Measurements from ENCODE around the gene MAMSTR. TPM values are rescaled to one million over a fixed set of nuclear protein-coding genes. Genes with fewer than 3 reads are reported as not detected.

The MAMSTR gene
- total and polyA plus RNA-seq, 2 of the 4 experiments (the other 2 are of a cell fraction): 0.18 to 1.9 TPM

GRCh38 chr19:48756212-48756611 is 36.7 kb upstream of the MAMSTR start:
- H3K4me2 ChIP-seq (ENCODE audit: low read depth, low read length): no peak overlapping the region
- no peak overlapping the region for H3K9ac ChIP-seq (ENCODE audit: low read depth, low read length)
- BruUV-seq (replicated peaks): no TSS peak
- no peaks in the 10 kb centered on the region for H3K79me1 ChIP-seq (ENCODE audit: low read depth in 1 of 2, low read length in 2 of 2)
- dilution Hi-C loops (cut with HindIII; ENCODE audit: low sequenced_read_pairs, unreplicated experiment): no loop called here
- no peak overlapping the region for H3K27ac ChIP-seq (ENCODE audit: insufficient read depth, low read length)
- H3K9me3 ChIP-seq (ENCODE audit: control insufficient read depth, insufficient read depth, low read length): no peaks in the 10 kb centered on the region
- H2BK5ac ChIP-seq (ENCODE audit: low read depth, low read length, poor library complexity, severe bottlenecking): no peak overlapping the region
- POLR2A ChIA-PET (ENCODE audit: unreplicated experiment): no interaction called here
- H4K20me1 ChIP-seq (ENCODE audit: insufficient read depth, low read length): no peaks in the 10 kb centered on the region
- CTCF ChIA-PET: no interaction called here
- ATAC-seq (ENCODE audit: low read depth) (no peak), DNase-seq (no peak)
- H3K9me1 ChIP-seq (ENCODE audit: insufficient read depth, low read length): no peaks in the 10 kb centered on the region
- no peak overlapping the region for H2BK15ac ChIP-seq (ENCODE audit: low read depth, low read length)
- H2AK9ac ChIP-seq (replicated peaks; ENCODE audit: low read depth, low read length, poor library complexity): no peak overlapping the region
- H3K27me3 ChIP-seq (ENCODE audit: control insufficient read depth, insufficient read depth, low read length): peaks cover 35% of the 10 kb centered on the region
- no peaks in the 10 kb centered on the region for H3K36me3 ChIP-seq (ENCODE audit: control insufficient read depth, insufficient read depth, low read length)
- no peak overlapping the region for H3K23ac ChIP-seq (ENCODE audit: low read depth, low read length)
- no peak overlapping the region for H2BK20ac ChIP-seq (ENCODE audit: low read depth, low read length)
- H2BK120ac ChIP-seq (ENCODE audit: low read depth, low read length): no peak overlapping the region
- no peak overlapping the region for H3K4me3 ChIP-seq (ENCODE audit: insufficient read depth, low read depth, low read length)
- 83% methylated on average over 1 of the region's 11 CpGs; no CpG with 5 or more reads in 1 of the 2 experiments for WGBS, 2 experiments (ENCODE audit: extremely low coverage in 2 of 2, insufficient read length in 1 of 2)
- no peak overlapping the region for H3K14ac ChIP-seq (replicated peaks; ENCODE audit: low read depth, low read length)
- H4K8ac ChIP-seq (ENCODE audit: low read depth in 2 of 2, low read length in 2 of 2): no peak overlapping the region
- H3K4me1 ChIP-seq (ENCODE audit: control insufficient read depth, insufficient read depth, low read length): peaks cover 4% of the 10 kb centered on the region; the same call in 1 of the 2 replicates
- intact Hi-C loops (cut with micrococcal nuclease): no loop called here
- H2AFZ ChIP-seq (replicated peaks; ENCODE audit: low read length, poor library complexity): no peak overlapping the region
- H3K4ac ChIP-seq (ENCODE audit: low read depth, low read length): no peak overlapping the region
- H2AK5ac ChIP-seq (ENCODE audit: low read depth, low read length): no peak overlapping the region
- H3K18ac ChIP-seq (ENCODE audit: low read depth, low read length): no peak overlapping the region
- TF ChIP-seq FOS (IDR thresholded peaks at IDR 0.05; ENCODE audit: low read depth, low read length) (no peak), POLR2A (IDR thresholded peaks at IDR 0.05; ENCODE audit: low read depth, low read length) (no peak), MAFK (IDR thresholded peaks at IDR 0.05; ENCODE audit: low read depth, low read length) (no peak), CTCF (conservative IDR thresholded peaks at IDR 0.05; ENCODE audit: low read depth, low read length) (no peak), RAD21 (IDR thresholded peaks at IDR 0.05; ENCODE audit: low read length) (no peak), MAZ (IDR thresholded peaks at IDR 0.05; ENCODE audit: borderline replicate concordance, low read depth, low read length) (no peak), RCOR1 (IDR thresholded peaks at IDR 0.05; ENCODE audit: insufficient replicate concordance, low read length) (no peak), ELK1 (IDR thresholded peaks at IDR 0.05; ENCODE audit: borderline replicate concordance, low read depth, low read length) (no peak), MXI1 (IDR thresholded peaks at IDR 0.05; ENCODE audit: borderline replicate concordance, low read depth, low read length) (no peak), CHD1 (IDR thresholded peaks at IDR 0.05; ENCODE audit: low read depth, low read length) (no peak), USF2 (IDR thresholded peaks at IDR 0.05; ENCODE audit: low read depth, low read length) (no peak)
- no peak overlapping the region for H4K5ac ChIP-seq (ENCODE audit: low read depth, low read length)
- H3K56ac ChIP-seq (ENCODE audit: extremely low read depth, insufficient read depth, low read length): no peak overlapping the region
- in situ Hi-C loops (cut with MboI; ENCODE audit: low sequenced_read_pairs): no loop called here
- no peak overlapping the region for H4K91ac ChIP-seq (ENCODE audit: insufficient read depth, low read depth, low read length)
